Heart left ventricle (tissue), 16 donors: Measurements from ENCODE around the gene KRT31. TPM values are rescaled to one million over a fixed set of nuclear protein-coding genes. Genes with fewer than 3 reads are reported as not detected.

Experiments used
- ATAC-seq, 4 donors: fragments of 200-7000 bp; cut with Tn5 transposase; one replicate each; pipeline ENCODE4 v1.9.1; 2020 to 2022; ENCODE audit warnings: moderate library complexity in 4 of 4, mild to moderate bottlenecking in 3 of 4, moderate number of reproducible peaks in 1 of 4
- DNase-seq, 5 donors: peaks; one replicate each; pipeline ENCODE4 v3.0.0-alpha.2; 2020
- H3K27ac ChIP-seq, 12 donors: fragments of 200-600 bp; sonication (generic) in 4 of 12; one replicate each; pipeline versions ENCODE4 v1.5.0 to v1.8.0; 2016 to 2022; ENCODE audit warnings: mild to moderate bottlenecking in 2 of 12
- H3K27me3 ChIP-seq, 9 donors: fragments of 200-600 bp; sonication (generic) in 2 of 9; one replicate each; pipeline versions ENCODE4 v1.5.1 to v1.8.0; 2016 to 2022; ENCODE audit warnings: mild to moderate bottlenecking in 3 of 9
- H3K36me3 ChIP-seq, 9 donors: fragments of 200-600 bp; sonication (generic) in 2 of 9; one replicate each; pipeline versions ENCODE4 v1.5.0 to v1.8.0; 2018 to 2022; ENCODE audit warnings: mild to moderate bottlenecking in 2 of 9
- H3K4me1 ChIP-seq, 12 donors: fragments of 200-600 bp; sonication (generic) in 4 of 12; one replicate each; pipeline versions ENCODE4 v1.5.0 to v1.8.0; 2016 to 2022; ENCODE audit warnings: mild to moderate bottlenecking in 3 of 12
- H3K4me3 ChIP-seq, 12 donors: fragments of 200-600 bp; sonication (generic) in 4 of 12; one replicate each; pipeline versions ENCODE4 v1.5.0 to v1.8.0; 2017 to 2022; ENCODE audit warnings: mild to moderate bottlenecking in 9 of 12, moderate library complexity in 4 of 12
- H3K9me3 ChIP-seq, 12 donors: fragments of 200-600 bp; sonication (generic) in 4 of 12; one replicate each; pipeline versions ENCODE4 v1.5.0 to v1.8.0; 2016 to 2022; ENCODE audit warnings: mild to moderate bottlenecking in 1 of 12
- CTCF ChIP-seq, 12 donors: fragments of 200-600 bp; sonication (generic) in 4 of 12; IDR thresholded peaks; one replicate each; pipeline versions ENCODE4 v1.5.0 to v1.8.0; 2018 to 2022; ENCODE audit warnings: antibody characterized with exemption in 12 of 12, mild to moderate bottlenecking in 5 of 12
- POLR2A ChIP-seq, 2 donors: fragments of 450-650 bp; IDR thresholded peaks; one replicate each; pipeline ENCODE4 v1.6.1; 2017; ENCODE audit warnings: antibody characterized with exemption in 2 of 2, mild to moderate bottlenecking in 2 of 2, moderate library complexity in 2 of 2
- WGBS, 4 donors: extraction: QIAGEN DNeasy Blood & Tissue Kit in 2 of 4; methylation state at CpG; one replicate each; pipeline versions ENCODE4 v1.1.5 to v1.1.7; 2013 to 2018; 5-methylcytosine and 5-hydroxymethylcytosine counted together
- intact Hi-C, 10 donors: fragments of 100-400 bp; cut with DNase I; formaldehyde crosslinking; loops; one replicate each; pipeline versions ENCODE4 v1.11.1 to v1.14.2; 2022
- polyA plus RNA-seq, 2 donors: library from polyadenylated mRNA; stranded (reverse); fragments of 200-250 nt; gene quantifications; one replicate each; pipeline ENCODE4 v1.2.3, GENCODE V29; 2013
- total RNA-seq, 9 donors: library from RNA; depleted of rRNA in 2 of 9; stranded (reverse); fragments of >200 nt in 2 of 9; fragmentation: NEBNext Ultra II Directional in 3 of 9; extraction: Animal tissue kit (Norgen Biotek cat#: 25700) in 3 of 9; gene quantifications; one replicate each; pipeline versions ENCODE4 v1.1.0 to v1.2.4, GENCODE V29; 2016 to 2023
- donor health status: ischemic (EF 13 %, LVEDD 7.1; RV severe dilation, severe dysfunction).
- donor health status: healthy with polysubstance abuse.
- donor health status: DM: no; HTN: yes; CAD: no.
- donor health status: DM: no; HTN: no; CAD: no.
- donor health status: ischemic (EF 25% LVEDD 6.9; RV normal size, moderate dysfunction).
- donor health status: ischemic (EF 25% LVEDD 5.7; RV mildly dilated, moderate dysfunction).
- donor health status: healthy.
- donor health status: DM: yes; HTN: yes; CAD: no.
- donor health status: ischemic (EF 35%, LVEDD 5.7; RV mildly dilated, moderate dysfunction).
- donor health status: nonischemic (EF 11% LVEDD 7.7; RV severe dilation, severe dysfunction).
- donor health status: DM: yes; HTN: yes; CAD: no.
- donor health status: PGD.
- donor health status: ischemic (EF 29% LVEDD 5.4; RV normal size, mild dysfunction).
- donor health status: nonischemic (EF 23%, LVEDD 6.1; RV moderate dilation, normal function).

Gene KRT31
- total and polyA plus RNA-seq, 11 donors: not detected

GRCh38 chr17:41363881-41364280 lies 33.5 kb downstream of the KRT31 start:
- Histone ChIP-seq H3K36me3 (no peaks in the 10 kb centered on the region), H3K27ac (no peak overlapping the region), H3K27me3 (peaks cover 0 to 3% (median 0%) of the 10 kb centered on the region in 9 donors), H3K4me1 (no peaks in the 10 kb centered on the region), H3K9me3 (peaks cover 0 to 6% (median 0%) of the 10 kb centered on the region in 12 donors), H3K4me3 (no peak overlapping the region)
- TF ChIP-seq CTCF (IDR thresholded peaks at IDR 0.05) (no peak), POLR2A (IDR thresholded peaks at IDR 0.05) (no peak)
- intact Hi-C loops: no loop called here
- no peak for DNase-seq
- WGBS, 4 donors: 66 to 82% (median 78%) methylated on average over 2 of the region's 2 CpGs
- no peak for ATAC-seq

DNA sequence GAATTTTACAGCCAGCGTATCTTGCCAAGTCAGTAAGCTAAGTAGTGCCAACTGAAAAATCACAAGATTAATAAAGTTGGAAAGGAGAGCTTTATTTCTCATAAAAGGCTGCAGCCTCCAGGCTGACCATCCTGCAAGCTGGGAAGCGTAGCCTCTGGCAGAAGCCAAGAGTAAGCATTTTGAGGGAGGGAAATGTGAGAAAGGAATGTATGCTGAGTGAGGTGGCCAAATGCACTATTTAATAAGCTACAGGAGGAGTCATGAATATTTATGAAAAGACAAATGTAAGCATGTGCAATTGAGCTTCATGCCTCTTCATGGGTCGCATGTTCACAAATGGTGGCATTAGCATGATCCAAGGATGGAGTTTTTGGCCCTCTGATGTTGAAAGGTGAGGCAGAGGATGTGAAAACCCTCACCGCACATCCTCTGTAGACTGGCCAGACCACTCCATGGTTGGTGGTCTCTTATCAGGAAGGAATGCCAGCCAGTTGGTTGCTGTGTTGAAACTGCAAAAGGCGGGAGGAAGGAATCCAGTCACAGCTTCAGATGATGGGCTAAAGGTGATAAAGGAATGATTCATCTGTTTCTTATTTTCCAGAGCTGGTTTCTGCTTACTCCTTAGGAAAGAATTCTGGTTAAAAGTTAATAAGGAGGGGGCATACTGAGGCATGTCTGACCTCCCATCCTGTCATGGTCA lies 37.0 kb downstream of the KRT31 start:
- no peak for TF ChIP-seq CTCF (IDR thresholded peaks at IDR 0.05)
- Histone ChIP-seq H3K4me1 (no peaks in the 10 kb centered on the region), H3K4me3 (no peak overlapping the region), H3K27me3 (peaks cover 0 to 7% (median 0%) of the 10 kb centered on the region in 9 donors), H3K27ac (no peak overlapping the region), H3K36me3 (no peaks in the 10 kb centered on the region), H3K9me3 (peaks cover 0 to 11% (median 0%) of the 10 kb centered on the region in 12 donors)
- DNase-seq (no peak), ATAC-seq (no peak)
- intact Hi-C loops: no loop called here
- WGBS, 4 donors: 53 to 67% (median 62%) methylated on average over 5 of the region's 5 CpGs

DNA sequence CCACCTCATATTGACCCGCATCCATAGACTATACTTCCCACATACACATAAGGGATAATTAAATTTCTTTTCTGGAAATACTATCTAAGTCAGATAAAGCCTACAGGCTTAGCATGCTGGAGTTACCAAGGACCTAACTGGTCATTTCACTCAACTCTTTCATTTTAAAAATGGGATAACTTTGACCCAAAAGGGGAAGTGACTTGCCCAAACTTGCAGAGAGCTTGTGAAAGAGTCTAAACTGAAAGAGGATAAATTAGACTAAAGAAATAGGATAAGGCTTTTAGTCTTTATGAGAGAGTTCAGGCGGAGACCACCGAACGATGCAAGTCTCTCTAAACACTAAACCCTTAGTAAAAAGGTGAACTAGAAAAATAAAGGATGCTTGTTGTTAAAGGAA lies 42.9 kb downstream of the KRT31 start:
- Histone ChIP-seq H3K9me3 (peaks cover 0 to 10% (median 0%) of the 10 kb centered on the region in 12 donors), H3K27me3 (peaks cover 0 to 13% (median 0%) of the 10 kb centered on the region in 9 donors), H3K4me3 (no peak overlapping the region), H3K36me3 (no peaks in the 10 kb centered on the region), H3K27ac (no peak overlapping the region), H3K4me1 (no peaks in the 10 kb centered on the region)
- no peak for ATAC-seq
- intact Hi-C loops: no loop called here
- no peak for TF ChIP-seq CTCF (IDR thresholded peaks at IDR 0.05)
- no peak for TF ChIP-seq POLR2A (IDR thresholded peaks at IDR 0.05)
- DNase-seq: no peak
- 90 to 92% (median 91%) methylated on average over 4 of the region's 4 CpGs for WGBS, 4 donors

DNA sequence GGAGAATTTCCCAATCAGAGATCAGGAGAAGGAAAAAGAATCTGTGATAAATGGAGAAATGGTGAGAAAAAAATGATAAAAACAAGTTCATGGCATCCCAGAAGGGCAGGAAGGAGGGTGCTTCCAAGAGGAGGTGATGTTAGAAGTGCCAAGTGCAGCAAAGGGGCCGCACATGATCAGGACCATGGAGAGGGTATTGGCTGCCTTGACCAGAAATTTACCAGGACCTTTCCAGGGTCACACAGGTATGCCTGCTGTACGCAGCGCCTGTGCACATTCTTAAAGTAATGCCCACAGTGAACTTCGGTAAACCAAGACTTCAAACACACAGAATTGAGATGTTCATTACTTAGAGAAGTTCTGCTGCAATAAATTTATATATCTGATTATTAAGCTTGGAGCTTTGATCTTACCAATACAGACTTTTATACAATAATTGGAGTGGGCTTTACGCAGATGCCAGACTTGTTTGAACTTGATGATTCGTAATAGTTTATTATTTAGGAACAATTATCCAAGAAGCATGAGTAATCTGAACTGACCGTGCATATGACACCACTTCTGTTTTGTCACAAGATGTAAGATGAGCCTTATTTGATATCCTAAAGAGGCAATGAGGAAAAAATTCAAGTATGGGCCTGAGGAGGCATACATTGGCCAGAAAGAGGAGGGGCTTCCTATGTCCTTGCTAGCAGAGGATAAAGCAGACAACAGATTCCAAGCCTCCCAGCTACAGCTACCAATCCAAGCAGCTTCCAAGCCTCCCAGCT lies 44.6 kb downstream of the KRT31 start:
- DNase-seq: no peak
- Histone ChIP-seq H3K27me3 (peaks cover 0 to 13% (median 0%) of the 10 kb centered on the region in 9 donors), H3K4me3 (no peak overlapping the region), H3K9me3 (peaks cover 0 to 8% (median 0%) of the 10 kb centered on the region in 12 donors), H3K4me1 (no peaks in the 10 kb centered on the region), H3K36me3 (no peaks in the 10 kb centered on the region), H3K27ac (no peak overlapping the region)
- ATAC-seq: no peak
- TF ChIP-seq CTCF (IDR thresholded peaks at IDR 0.05): no peak
- TF ChIP-seq POLR2A (IDR thresholded peaks at IDR 0.05): no peak
- intact Hi-C loops: no loop called here
- WGBS, 4 donors: 64 to 79% (median 78%) methylated on average over 7 of the region's 7 CpGs
